Activated naive CD8-positive, alpha-beta T cell treated with anti-CD3 and anti-CD28 coated beads, Interleukin-2, amount 10 ng/mL, durations not matched to agents 7 days and 5 days (primary cell): ENCODE results near the gene UVSSA. TPM values are rescaled to one million over a fixed set of nuclear protein-coding genes. Genes with fewer than 3 reads are reported as not detected.
"Not testable (repeated sequence)": the region's sequence is repeated elsewhere in the genome, so short reads cannot be mapped to it uniquely, and the experiment has no call there.

Source experiments
- ATAC-seq: fragments of 150-1000 bp; cut with Tn5 transposase; one replicate; pipeline ENCODE4 v1.10.0; 2021; ENCODE audit warnings: low read depth, moderate library complexity
- POLR2A ChIA-PET: fragments of 350-600 bp; sonication (Branson Sonifier 250); formaldehyde crosslinking; loops from one replicate; lab custom pipeline; 2021; ENCODE audit warnings: antibody characterized with exemption; lab: Charles Lee
- DNase-seq: peaks from one replicate; pipeline ENCODE4 v3.0.0; 2021
- H3K27ac Mint-ChIP-seq: one replicate; pipeline ENCODE4 v1.8.0; 2022; ENCODE audit warnings: mild to moderate bottlenecking, mixed read lengths
- H3K27me3 Mint-ChIP-seq: one replicate; pipeline ENCODE4 v1.8.0; 2022; ENCODE audit warnings: mild to moderate bottlenecking, moderate library complexity, mixed read lengths
- H3K36me3 Mint-ChIP-seq: one replicate; pipeline ENCODE4 v1.8.0; 2021; ENCODE audit warnings: mild to moderate bottlenecking, mixed read lengths
- H3K4me1 Mint-ChIP-seq: one replicate; pipeline ENCODE4 v1.8.0; 2021; ENCODE audit warnings: mixed read lengths
- H3K4me3 Mint-ChIP-seq: one replicate; pipeline ENCODE4 v1.8.0; 2022; ENCODE audit warnings: mild to moderate bottlenecking, moderate library complexity, mixed read lengths
- H3K9me3 Mint-ChIP-seq: one replicate; pipeline ENCODE4 v1.8.0; 2021; ENCODE audit warnings: mixed read lengths
- total RNA-seq, 2 experiments: library from RNA; stranded (reverse); gene quantifications; one replicate each; pipeline ENCODE4 v1.2.3, GENCODE V29; 2021

UVSSA gene
- total RNA-seq, 2 experiments from 2014 or later = 30.0 to 30.9 TPM

GRCh38 chr4:1330761-1331590 is 16.0 kb upstream of the UVSSA start:
- peak overlapping the region; percentile 65 for H3K27ac Mint-ChIP-seq
- H3K4me1 Mint-ChIP-seq = peaks cover 28% of the 10 kb centered on the region
- ATAC-seq (peak; percentile 79), DNase-seq (no peak)
- peak overlapping the region; percentile 64 for H3K4me3 Mint-ChIP-seq
- peaks cover 28% of the 10 kb centered on the region for H3K36me3 Mint-ChIP-seq
- H3K9me3 Mint-ChIP-seq = no peaks in the 10 kb centered on the region
- H3K27me3 Mint-ChIP-seq = no peaks in the 10 kb centered on the region
- POLR2A ChIA-PET = interaction anchor here (0.8 to 2.4 kb wide), 4 partner anchors 15 to 41 kb away, joined by 3 to 14 read pairs (median 8); partner anchors contain the start of genes MAEA and UVSSA

GRCh38 chr4:1331591-1332353 is 15.2 kb upstream of the UVSSA start:
- DNase-seq (no peak), ATAC-seq (no peak)
- H3K36me3 Mint-ChIP-seq = peaks cover 34% of the 10 kb centered on the region
- no peak overlapping the region for H3K4me3 Mint-ChIP-seq
- H3K27ac Mint-ChIP-seq = no peak overlapping the region
- H3K27me3 Mint-ChIP-seq = no peaks in the 10 kb centered on the region
- H3K9me3 Mint-ChIP-seq = no peaks in the 10 kb centered on the region
- peaks cover 28% of the 10 kb centered on the region for H3K4me1 Mint-ChIP-seq
- POLR2A ChIA-PET = no interaction called here

- no peak for ATAC-seq
- POLR2A ChIA-PET = interaction anchor here (0.6 kb wide), 1 partner anchor 84 kb away, joined by 3 read pairs; no protein-coding TSS in a partner anchor
- Mint-ChIP-seq H3K36me3 (peaks cover 43% of the 10 kb centered on the region), H3K27me3 (no peaks in the 10 kb centered on the region), H3K4me3 (no peak overlapping the region), H3K27ac (no peak overlapping the region), H3K4me1 (peaks cover 36% of the 10 kb centered on the region), H3K9me3 (no peaks in the 10 kb centered on the region)
- DNase-seq = no peak
Measured at GRCh38 chr4:1332686-1333085, 14.3 kb upstream of the UVSSA start.

GRCh38 chr4:1333256-1333655 is 13.8 kb upstream of the UVSSA start:
- no peak for ATAC-seq
- peaks cover 46% of the 10 kb centered on the region for H3K36me3 Mint-ChIP-seq

DNA sequence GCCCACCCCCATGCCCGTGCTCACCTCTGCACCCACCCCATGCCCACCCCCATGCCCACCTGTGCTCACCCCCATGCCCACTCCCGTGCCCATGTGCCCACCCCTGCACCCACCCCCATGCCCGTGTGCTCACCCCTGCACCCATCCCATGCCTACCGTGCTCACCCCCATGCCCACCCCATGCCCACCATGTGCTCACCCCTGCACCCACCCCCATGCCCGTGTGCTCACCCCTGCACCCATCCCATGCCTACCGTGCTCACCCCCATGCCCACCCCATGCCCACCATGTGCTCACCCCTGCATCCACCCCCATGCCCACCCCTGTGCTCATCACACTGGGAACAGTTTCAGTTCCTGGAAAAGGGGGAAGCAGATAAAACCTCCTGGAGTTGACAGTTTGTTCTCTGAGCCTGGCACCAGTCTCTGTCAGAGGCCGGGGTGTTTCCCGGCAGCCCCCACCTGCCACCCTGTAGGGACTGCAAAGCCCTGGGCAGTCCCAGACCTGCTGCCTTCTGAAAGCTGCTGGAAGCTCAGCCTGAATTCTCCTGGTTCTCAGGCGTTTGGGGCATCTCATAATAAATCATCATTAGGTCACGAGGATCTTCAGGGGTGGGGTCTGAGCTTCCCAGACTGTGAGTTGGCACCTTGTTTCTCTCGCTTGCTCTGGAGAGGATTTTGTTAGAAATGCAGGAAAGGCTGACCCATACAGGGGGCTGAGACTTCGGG is 13.0 kb upstream of the UVSSA start:
- H3K4me3 Mint-ChIP-seq, H3K9me3 Mint-ChIP-seq, H3K27ac Mint-ChIP-seq, POLR2A ChIA-PET, ATAC-seq, H3K27me3 Mint-ChIP-seq, DNase-seq: not testable (repeated sequence)
- H3K36me3 Mint-ChIP-seq = peaks cover 48% of the 10 kb centered on the region
- peaks cover 35% of the 10 kb centered on the region for H3K4me1 Mint-ChIP-seq

More at GRCh38 chr4:1333256-1333655, 13.8 kb upstream of the UVSSA start:
- H3K4me3 Mint-ChIP-seq = no peak overlapping the region
- no peaks in the 10 kb centered on the region for H3K9me3 Mint-ChIP-seq
- POLR2A ChIA-PET = no interaction called here
- peaks cover 38% of the 10 kb centered on the region for H3K4me1 Mint-ChIP-seq
- no peak for DNase-seq
- H3K27me3 Mint-ChIP-seq = no peaks in the 10 kb centered on the region
- no peak overlapping the region for H3K27ac Mint-ChIP-seq

DNA sequence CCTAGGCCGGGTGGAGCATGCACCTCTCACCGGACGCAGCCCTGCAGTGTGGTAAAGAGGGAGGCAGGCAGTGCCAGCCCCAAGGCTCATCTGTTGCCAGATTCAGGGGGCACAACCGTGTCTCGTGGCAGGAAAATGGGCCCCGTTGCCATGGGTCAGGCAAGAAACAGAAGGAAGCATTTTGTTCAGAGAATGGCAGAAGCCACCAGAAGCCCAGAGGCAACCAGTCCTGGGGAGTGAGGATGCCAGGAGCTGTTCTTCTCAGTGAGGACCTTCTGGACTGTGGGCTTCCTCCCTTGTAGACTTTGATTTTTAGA is 12.5 kb upstream of the UVSSA start:
- peaks cover 44% of the 10 kb centered on the region for H3K36me3 Mint-ChIP-seq
- no peak overlapping the region for H3K4me3 Mint-ChIP-seq
- POLR2A ChIA-PET = no interaction called here
- H3K27ac Mint-ChIP-seq = no peak overlapping the region
- peaks cover 30% of the 10 kb centered on the region for H3K4me1 Mint-ChIP-seq
- H3K9me3 Mint-ChIP-seq = no peaks in the 10 kb centered on the region
- no peaks in the 10 kb centered on the region for H3K27me3 Mint-ChIP-seq
- DNase-seq (no peak), ATAC-seq (no peak)

GRCh38 chr4:1335193-1335883 is 11.7 kb upstream of the UVSSA start:
- POLR2A ChIA-PET, H3K27ac Mint-ChIP-seq, H3K27me3 Mint-ChIP-seq, ATAC-seq, H3K4me3 Mint-ChIP-seq, H3K9me3 Mint-ChIP-seq, DNase-seq: not testable (repeated sequence)
- H3K4me1 Mint-ChIP-seq = peaks cover 25% of the 10 kb centered on the region
- peaks cover 44% of the 10 kb centered on the region for H3K36me3 Mint-ChIP-seq

DNA sequence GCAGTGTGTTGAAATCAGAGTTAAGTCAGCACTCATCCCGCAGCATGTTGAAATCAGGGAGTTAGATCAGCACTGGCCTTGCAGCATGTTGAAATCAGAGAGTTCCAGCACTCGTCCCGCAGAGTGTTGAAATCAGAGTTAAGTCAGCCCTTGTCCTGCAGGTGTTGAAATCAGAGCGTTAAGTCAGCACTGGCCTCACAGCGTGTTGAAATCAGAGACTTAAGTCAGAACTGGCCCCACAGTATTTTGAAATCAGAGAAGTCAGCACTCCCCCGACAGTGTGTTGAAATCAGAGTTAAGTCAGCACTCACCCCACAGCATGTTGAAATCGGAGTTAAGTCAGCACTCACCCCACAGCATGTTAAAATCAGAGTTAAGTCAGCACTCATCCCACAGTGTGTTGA is 10.9 kb upstream of the UVSSA start:
- POLR2A ChIA-PET = interaction anchor here (1.1 kb wide), 1 partner anchor 10 kb away, joined by 4 read pairs; no protein-coding TSS in a partner anchor
- no peak for ATAC-seq
- H3K9me3 Mint-ChIP-seq = no peaks in the 10 kb centered on the region
- peak overlapping the region; percentile 14 for H3K27ac Mint-ChIP-seq
- H3K4me1 Mint-ChIP-seq = peaks cover 19% of the 10 kb centered on the region
- no peaks in the 10 kb centered on the region for H3K27me3 Mint-ChIP-seq
- H3K4me3 Mint-ChIP-seq = no peak overlapping the region
- DNase-seq = no peak
- H3K36me3 Mint-ChIP-seq = peaks cover 46% of the 10 kb centered on the region

DNA sequence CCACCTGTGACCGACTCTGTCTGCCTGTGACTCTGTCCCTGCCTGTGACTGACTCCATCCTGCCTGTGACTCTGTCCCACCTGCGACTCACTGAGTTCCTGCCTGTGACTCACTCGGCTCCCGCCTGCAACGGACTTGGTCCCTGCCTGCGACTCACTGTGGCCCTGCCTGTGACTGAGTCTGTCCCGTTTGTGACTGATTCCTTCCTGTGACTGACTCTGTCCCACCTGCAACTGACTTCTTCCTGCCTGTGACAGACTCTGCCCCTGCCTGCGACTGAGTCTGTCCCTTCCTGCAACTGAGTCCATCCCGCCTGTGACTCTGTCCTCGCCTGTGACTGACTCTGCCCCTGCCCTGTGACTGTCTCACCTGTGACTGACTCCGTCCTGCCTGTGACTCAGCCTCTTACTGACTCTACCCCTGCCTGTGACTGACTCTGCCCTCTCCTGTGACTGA is 9.6 kb upstream of the UVSSA start:
- Mint-ChIP-seq H3K9me3 (no peaks in the 10 kb centered on the region), H3K4me3 (no peak overlapping the region), H3K4me1 (peaks cover 16% of the 10 kb centered on the region), H3K27me3 (no peaks in the 10 kb centered on the region), H3K36me3 (peaks cover 42% of the 10 kb centered on the region), H3K27ac (peak overlapping the region; percentile 77)
- DNase-seq (no peak), ATAC-seq (peak; percentile 59)
- POLR2A ChIA-PET = interaction anchor here (1.1 kb wide), 1 partner anchor 9 kb away, joined by 4 read pairs; no protein-coding TSS in a partner anchor

GRCh38 chr4:1337951-1338751 is 8.9 kb upstream of the UVSSA start:
- H3K36me3 Mint-ChIP-seq = peaks cover 42% of the 10 kb centered on the region
- POLR2A ChIA-PET = no interaction called here

DNA sequence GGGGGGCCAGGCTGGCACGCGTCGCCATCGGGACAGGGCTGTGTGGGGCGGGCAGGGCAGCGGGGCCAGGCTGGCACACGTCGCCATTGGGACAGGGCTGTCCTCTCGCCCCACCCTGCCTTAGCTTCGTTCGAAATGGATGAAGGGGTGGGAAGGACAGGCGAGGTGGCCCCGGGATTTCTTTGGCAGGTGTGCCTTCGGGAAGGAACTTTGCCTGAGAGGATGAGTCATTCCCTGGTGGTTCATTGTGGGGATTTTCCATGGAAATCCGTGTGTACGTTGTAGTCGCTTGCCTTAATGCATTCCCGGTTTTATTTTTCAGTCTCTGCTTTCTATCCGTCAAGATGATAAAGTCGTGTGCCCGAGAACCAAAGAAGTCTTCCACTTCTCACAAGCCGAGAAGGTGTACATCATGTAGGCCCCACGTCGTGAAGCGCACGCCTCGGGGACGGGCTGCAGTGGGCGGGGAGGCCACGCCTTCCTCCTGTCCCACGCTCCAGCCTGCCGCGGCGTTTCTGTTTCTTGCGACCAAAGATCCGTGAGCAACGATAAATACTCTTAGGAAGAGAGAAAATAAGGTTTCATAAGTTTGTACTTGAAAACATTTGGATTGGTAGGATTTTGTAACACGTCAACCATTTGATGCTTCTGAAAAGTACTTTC is 8.1 kb upstream of the UVSSA start:
- H3K4me3 Mint-ChIP-seq = no peak overlapping the region
- peak overlapping the region; percentile 16 for H3K27ac Mint-ChIP-seq
- H3K4me1 Mint-ChIP-seq = peaks cover 16% of the 10 kb centered on the region
- no peaks in the 10 kb centered on the region for H3K27me3 Mint-ChIP-seq
- POLR2A ChIA-PET = no interaction called here
- ATAC-seq (no peak), DNase-seq (no peak)
- H3K36me3 Mint-ChIP-seq = peaks cover 44% of the 10 kb centered on the region
- H3K9me3 Mint-ChIP-seq = no peaks in the 10 kb centered on the region

More at GRCh38 chr4:1337951-1338751, 8.9 kb upstream of the UVSSA start:
- Mint-ChIP-seq H3K9me3 (no peaks in the 10 kb centered on the region), H3K4me1 (peaks cover 16% of the 10 kb centered on the region), H3K27ac (peak overlapping the region; percentile 77), H3K4me3 (no peak overlapping the region), H3K27me3 (no peaks in the 10 kb centered on the region)
- DNase-seq (no peak), ATAC-seq (no peak)

DNA sequence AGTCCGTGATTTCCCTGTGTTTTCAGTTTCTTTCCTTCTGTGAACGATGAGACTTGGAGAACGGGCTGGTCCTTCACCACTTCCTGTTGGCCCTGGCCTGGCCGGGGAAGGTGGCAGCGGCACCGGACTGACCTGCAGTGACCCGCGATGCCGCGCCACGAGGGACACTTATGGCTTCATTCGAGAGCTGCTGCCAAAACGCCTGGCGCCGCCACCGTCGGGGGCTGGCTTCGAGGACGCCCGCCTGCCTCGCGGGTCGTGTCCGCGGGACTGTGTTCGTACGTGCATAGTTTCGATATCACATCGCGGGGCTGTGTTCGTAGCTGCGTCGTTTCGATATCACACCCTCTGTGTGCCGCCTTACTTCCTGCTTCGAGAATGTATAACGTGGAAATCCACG is 7.5 kb upstream of the UVSSA start:
- ATAC-seq (no peak), DNase-seq (no peak)
- H3K4me3 Mint-ChIP-seq = no peak overlapping the region
- H3K27ac Mint-ChIP-seq = no peak overlapping the region
- peaks cover 14% of the 10 kb centered on the region for H3K4me1 Mint-ChIP-seq
- peaks cover 42% of the 10 kb centered on the region for H3K36me3 Mint-ChIP-seq
- no peaks in the 10 kb centered on the region for H3K9me3 Mint-ChIP-seq
- H3K27me3 Mint-ChIP-seq = no peaks in the 10 kb centered on the region
- POLR2A ChIA-PET = no interaction called here
